SU-DHL-6 (cell line): ENCODE results near the gene DMBT1.

Experiments used
- EZH2phosphoT487 ChIP-seq: fragments of 200-600 bp; sonication (generic), shearing (Covaris generic); conservative IDR thresholded peaks from 2 replicates; pipeline ENCODE4 v1.6.1; 2018; ENCODE audit warnings: mild to moderate bottlenecking, antibody characterized with exemption, low read length, moderate library complexity, mixed read lengths
- TF ChIP-seq, protein P1 (sequence below): fragments of 200-600 bp; sonication (generic); IDR thresholded peaks from one replicate; pipeline ENCODE4 v1.5.1; 2017; ENCODE audit warnings: antibody characterized with exemption, mild to moderate bottlenecking, low read length, moderate library complexity; ENCODE audit not compliant: insufficient read depth, poor library complexity, severe bottlenecking

GRCh38 chr10:122592161-122592560 lies 31.6 kb downstream of the DMBT1 start:
- TF ChIP-seq, protein P1, sequence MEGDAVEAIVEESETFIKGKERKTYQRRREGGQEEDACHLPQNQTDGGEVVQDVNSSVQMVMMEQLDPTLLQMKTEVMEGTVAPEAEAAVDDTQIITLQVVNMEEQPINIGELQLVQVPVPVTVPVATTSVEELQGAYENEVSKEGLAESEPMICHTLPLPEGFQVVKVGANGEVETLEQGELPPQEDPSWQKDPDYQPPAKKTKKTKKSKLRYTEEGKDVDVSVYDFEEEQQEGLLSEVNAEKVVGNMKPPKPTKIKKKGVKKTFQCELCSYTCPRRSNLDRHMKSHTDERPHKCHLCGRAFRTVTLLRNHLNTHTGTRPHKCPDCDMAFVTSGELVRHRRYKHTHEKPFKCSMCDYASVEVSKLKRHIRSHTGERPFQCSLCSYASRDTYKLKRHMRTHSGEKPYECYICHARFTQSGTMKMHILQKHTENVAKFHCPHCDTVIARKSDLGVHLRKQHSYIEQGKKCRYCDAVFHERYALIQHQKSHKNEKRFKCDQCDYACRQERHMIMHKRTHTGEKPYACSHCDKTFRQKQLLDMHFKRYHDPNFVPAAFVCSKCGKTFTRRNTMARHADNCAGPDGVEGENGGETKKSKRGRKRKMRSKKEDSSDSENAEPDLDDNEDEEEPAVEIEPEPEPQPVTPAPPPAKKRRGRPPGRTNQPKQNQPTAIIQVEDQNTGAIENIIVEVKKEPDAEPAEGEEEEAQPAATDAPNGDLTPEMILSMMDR = no peak
- TF ChIP-seq EZH2phosphoT487 = no peak
